Measurements from ENCODE around the gene TMEM91.
"Not testable (repeated sequence)": the region's sequence is repeated elsewhere in the genome, so short reads cannot be mapped to it uniquely, and the experiment has no call there.

Gene TMEM91

DNA sequence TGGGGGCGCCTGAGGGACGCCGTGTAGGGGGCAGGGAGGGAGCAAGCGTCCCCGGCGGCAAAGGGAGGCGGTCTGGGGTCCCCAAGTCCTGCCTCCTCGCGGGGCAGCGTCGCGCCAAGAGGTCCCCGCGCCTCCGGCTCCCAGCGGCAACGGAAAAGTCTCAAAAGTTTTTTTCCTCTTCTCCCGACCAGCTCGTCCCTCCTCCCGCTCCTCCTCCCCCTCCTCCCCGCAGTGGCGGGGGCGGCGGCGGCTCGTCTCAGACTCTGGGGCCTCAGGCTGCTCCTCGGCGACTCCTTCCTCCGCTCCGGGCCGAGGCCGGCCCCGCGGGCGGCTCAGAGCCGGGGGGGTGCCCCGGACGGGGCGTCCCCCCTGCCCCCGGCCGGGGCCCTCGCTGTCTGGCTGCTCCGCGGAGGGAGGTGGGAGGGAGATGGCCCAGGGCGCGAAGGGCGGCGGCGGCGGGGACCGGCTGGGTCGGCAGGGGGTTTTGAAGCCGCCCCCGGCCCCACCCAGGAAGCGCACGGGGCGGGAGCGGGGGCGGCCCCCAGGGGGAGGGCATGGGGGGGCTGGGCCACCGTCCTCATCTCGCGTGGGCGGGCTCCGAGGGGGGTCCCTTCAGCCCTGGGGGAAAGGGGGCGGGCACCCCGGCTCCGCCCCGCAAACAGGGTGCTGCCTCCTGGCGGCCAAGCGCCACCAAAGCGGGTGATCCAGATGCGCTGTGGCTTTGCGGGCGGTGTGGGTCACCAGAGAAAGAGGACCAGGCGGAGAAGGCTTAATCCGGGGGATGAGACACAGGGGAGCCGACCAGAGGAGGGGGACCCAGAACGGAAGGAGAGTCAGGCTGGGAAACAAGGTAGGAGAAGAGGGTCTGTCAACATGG is 22.6 kb upstream of the TMEM91 start, which contains the start of gene TGFB1:
Gene TGFB1 (minus strand): TSS at position 457 of the 877 bp plus-strand sequence. CDS start 878 bp downstream, outside the sequence.
- no peak for DNase-seq

DNA sequence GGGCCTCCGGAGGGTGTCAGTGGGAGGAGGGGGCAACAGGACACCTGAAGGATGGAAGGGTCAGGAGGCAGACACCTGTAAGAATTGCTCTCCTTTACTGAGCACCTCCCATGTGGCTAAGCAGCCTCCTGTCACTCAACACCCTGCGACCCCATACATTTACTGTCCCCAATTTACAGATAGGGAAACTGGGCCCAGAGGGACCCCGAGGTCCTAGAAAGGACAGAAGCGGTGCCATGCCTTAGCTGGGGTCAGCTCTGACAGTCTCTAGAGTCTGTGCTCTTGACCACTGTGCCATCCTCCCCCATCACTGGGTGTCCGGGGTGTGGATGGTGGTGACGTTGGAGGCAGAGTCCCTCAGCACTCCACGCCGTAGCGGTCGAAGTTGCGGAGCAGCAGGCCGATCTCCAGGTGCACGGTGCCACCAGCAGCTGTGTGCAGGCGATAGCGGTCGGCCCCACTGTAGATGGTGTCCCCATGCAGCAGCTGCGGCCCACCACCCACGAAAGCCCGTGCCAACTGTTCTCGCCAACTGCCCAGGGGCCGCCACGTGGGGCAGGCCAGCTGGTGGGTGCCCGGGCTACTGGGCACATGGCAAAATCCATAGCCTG is 21.9 kb upstream of the TMEM91 start:
- DNase-seq, result no peak

GRCh38 chr19:41355035-41355434 is 21.3 kb upstream of the TMEM91 start:
- no peak for DNase-seq

DNA sequence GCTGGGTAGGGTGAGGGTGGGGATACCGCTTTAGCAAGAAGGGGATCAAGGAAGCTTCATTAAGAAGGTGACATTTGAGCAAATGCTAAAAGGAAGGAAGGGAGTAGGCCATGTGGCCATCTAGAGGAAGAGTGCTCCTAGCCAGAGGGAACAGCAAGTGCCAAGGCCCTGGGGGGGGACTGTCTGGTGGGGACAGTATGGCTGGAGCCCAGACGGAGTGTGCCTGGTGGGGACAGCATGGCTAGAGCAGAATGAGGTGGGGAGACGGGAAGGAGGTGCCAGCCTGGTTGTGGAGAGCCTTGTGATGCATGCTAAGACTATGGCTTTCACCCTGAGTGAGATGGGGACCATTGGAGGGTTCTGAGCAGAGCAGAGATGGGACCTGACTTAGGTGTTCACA is 20.5 kb upstream of the TMEM91 start:
- DNase-seq, result no peak

DNA sequence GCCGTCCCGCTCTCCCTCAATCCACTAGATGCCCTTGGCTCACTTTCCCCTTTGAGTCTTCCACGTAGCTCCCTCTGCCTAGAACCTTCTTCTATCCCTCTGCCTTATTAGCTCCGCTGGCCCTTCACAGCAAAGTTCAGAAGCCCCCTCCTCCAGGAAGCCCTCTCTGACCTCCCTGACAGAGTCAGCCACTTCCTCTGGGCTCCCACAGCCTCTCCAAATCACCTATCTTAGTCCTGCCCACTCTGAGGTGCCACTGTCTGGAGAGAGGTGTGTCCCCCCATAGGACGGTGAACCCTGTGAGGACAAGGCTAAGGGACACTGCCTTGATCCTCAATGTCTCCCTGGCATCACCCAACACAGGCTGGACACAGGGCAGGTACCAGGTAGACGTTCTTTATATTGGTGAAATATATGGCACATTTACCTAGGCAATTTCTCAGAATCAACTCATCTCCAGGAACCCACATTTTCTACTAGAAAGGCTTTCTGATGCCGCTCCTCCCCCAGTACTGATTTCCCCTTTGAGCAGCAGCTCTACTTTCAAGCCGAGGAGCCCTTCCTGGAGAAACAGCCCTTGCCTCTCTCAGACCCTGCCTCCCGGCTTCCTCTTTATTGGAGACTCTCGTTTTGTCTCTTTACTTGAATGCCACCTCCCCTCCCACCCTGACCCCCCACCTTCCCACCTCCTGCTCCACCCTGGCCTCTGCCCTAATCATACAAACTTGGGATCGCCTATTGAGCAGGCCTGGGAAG is 19.2 kb upstream of the TMEM91 start:
- no peak for DNase-seq

GRCh38 chr19:41357746-41358145 is 18.6 kb upstream of the TMEM91 start:
- DNase-seq, result no peak

DNA sequence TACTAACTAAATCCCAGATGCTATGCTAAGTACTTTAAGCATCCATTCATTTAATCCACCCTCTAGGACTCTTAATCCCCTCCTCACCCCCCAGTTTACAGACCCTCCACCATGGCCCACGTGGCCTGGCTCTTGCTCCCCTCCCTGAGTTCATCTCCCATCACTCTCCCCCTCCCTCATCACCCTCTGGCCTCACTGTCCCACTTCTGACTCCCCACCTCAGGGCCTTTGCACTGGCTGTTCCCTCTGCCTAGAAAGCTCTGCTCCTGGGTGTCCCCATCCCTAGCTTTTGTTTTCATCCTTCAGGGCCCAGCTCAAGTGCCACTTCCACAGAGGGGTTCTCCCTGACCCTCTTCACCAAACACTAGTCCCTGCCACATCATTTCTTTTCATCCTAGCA is 16.6 kb upstream of the TMEM91 start:
- no peak for DNase-seq

- DNase-seq, result no peak
Observed at GRCh38 chr19:41362143-41362847, 14.0 kb upstream of the TMEM91 start.

DNA sequence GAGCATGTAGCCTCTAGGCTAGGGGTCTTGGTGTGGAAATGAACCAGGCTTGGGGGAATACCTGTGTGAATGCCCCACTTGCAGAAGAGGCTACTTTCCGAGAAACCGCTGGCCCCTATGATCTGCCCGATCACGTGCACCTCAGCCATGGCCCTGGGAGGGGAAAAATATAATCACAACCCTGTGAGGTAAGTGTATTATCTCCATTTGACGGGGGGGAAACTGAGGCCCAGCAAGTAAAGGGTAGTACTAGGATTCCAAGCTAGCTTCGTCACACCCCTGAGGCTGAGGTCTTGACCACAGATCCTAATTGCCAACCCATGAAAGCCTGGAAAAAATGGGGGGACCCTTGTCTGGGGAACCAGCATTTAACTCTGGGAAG is 13.0 kb upstream of the TMEM91 start:
- no peak for DNase-seq

- peak; percentile 98 for DNase-seq
Observed at GRCh38 chr19:41363753-41364523, 12.4 kb upstream of the TMEM91 start, which contains the start of gene B9D2. TSS of gene B9D2 (minus strand) at chr19:41364149. CDS start at chr19:41363519, 630 bp downstream.

DNA sequence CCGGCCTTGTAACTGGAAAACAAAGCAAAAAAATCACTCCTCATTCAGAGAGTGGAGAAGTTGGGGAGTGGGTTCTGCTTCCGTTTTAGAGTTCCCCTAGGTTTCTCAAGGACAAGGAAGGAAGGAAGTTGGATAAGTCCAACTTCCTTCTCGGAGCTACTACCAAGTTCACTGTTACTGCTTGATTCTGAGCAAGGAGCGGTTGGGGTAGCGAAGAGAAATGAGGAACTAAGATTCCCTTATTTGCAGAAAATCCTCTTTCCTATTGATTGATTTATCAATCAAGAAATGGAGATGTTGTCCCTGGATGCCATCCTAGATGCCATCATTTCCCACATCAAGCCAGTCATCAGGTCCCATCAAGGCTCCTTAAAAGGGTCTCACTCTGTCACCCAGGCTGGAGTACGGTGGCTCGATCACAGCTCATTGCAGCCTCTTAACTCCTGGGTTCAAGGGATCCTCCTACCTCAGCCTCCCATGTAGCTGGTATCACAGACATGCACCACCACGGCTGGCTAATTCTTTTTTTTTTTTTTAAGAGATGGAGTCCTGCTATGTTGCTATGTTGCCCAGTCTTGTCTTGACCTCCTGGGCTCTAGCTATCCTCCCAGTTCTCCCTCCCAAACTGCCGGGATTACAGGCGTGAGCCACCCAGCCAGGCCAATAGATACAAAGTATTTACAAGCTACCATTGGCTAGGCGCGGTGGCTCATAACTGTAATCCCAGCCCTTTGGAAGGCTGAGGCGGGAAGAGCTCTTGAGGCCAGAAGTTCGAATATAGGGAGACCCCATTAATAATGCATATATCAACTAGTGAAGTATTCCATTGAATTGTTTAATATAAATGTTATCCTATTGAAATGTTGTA is 11.6 kb upstream of the TMEM91 start:
- DNase-seq, result no peak

DNA sequence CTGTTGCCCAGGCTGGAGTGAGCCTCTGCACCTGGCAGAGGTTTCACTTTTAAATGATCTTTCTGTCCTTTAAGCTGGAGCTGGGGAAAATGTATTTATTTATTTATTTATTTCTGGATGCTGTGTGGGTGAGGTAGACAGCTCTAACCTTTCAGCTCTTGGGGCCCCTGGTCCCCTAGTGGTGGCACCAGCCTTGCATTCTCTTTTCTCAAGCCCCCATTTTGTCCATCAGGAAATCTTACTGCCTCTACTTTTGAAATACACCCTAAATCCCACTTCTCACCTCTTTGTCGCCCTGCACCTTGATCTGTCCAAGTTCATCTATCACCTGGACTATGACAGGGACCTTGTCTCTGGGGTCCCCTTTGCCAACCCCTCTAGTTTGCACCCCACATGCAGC is 10.2 kb upstream of the TMEM91 start:
- no peak for DNase-seq

GRCh38 chr19:41367848-41368301 is 8.5 kb upstream of the TMEM91 start:
- no peak for DNase-seq

- no peak for DNase-seq
Observed at GRCh38 chr19:41369769-41370168, 6.6 kb upstream of the TMEM91 start.

DNA sequence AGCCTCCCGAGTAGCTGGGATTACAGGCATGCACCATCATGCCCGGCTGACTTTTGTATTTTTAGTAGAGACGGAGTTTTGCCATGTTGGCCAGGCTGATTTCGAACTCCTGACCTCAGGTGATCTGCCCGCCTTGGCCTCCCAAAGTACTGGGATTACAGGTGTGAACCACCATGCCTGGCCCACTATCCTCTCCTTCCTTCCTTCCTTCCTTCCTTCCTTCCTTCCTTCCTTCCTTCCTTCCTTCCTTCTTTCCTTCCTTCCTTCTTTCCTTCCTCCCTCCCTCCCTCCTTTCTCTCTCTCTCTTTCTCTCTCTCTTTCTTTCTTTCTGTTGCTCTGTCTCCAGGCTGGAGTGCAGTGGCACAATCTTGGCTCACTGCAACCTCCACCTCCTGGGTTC is 5.2 kb upstream of the TMEM91 start:
- DNase-seq, result not testable (repeated sequence)

GRCh38 chr19:41371541-41371940 is 4.8 kb upstream of the TMEM91 start:
- DNase-seq, result no peak

DNA sequence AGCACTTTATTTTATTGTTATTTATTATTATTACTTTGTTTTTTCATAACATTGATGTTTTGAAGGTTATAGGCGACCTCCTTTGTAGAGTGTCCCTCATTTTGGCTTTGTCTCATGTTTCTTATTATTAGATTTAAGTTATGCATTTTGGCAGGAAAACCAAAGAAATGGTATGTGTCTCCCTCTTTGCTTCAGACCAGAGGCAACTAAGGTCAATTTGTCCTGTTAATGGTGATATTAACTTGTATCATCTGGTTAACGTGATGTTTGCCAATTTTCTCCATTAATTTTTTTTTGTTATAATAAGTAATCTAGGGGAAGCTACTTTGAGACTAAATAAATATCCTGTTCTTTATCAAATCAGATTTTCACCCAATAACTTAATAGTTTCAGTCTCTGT is 3.8 kb upstream of the TMEM91 start:
- DNase-seq, result no peak

DNA sequence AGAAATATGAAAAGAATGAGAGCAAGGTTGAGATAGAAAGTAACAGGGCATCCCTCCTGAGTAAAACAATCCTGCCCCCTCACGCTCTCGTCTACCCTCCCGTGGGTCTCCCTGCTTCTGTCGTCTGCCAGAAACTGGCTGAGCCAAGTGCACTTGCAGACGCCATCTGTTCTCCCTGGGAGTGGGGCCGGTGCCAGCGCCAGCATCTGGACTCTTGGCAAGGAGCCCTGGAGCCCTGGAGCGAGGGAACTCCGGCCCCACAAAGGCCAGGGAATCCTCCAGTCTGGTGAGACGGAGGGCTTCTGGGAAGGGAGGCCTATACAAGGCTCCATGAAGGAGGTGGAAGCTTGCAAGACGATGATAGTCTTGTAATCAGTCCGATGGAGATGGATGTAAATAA is 2.3 kb upstream of the TMEM91 start:
- peak; percentile 97 for DNase-seq

- DNase-seq, result no peak
Observed at GRCh38 chr19:41376998-41377365, 649 bp downstream of the TMEM91 start.

DNA sequence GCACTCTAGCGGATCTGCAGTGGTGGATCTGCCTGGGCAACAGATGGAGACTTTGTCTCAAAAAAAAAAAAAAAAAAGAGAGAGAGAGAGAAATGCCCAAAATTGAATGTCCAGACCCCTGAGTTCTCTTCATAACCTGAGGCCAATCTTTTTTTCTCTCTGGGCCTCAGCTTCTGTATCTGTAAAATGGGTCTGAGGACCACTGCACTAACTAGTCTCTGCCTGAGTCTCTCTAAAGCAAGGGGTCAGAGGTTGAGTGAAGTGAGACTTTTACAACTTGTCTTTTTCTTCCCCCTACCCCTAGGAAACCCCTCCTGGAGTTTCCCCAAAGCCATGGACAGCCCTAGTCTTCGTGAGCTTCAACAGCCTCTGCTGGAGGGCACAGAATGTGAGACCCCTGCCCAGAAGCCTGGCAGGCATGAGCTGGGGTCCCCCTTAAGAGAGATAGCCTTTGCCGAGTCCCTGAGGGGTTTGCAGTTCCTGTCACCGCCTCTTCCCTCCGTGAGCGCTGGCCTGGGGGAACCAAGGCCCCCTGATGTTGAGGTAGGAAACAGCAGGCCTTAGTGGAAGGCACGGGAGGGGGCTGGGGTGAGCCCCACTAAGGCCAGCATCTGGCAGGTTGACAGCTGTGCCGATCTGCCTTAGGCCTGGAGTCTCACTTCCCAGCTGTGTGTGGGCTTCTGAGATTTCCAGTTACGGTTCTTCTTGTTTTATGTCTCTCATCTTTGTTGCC is 1.8 kb downstream of the TMEM91 start:
- DNase-seq, result no peak

Data from NCI-H2171 treated with DMSO at 0.1 percent for 48 hours (cell line).